Endothelial cell of umbilical vein (primary cell): Measurements from ENCODE around the gene ZGLP1. TPM values are rescaled to one million over a fixed set of nuclear protein-coding genes. Genes with fewer than 3 reads are reported as not detected.
A peak's percentile ranks its signal among the peaks of the same experiment; 100 is the strongest.

Experiments used
- BruUV-seq: library from RNA; stranded (reverse); fragments of 400-500 nt; replicated peaks from 2 replicates; lab custom pipeline; 2021; lab: Mats Ljungman, UMichigan
- CTCF ChIA-PET: fragments of 300-600, 350-600 bp; sonication (Branson Sonifier 250); formaldehyde crosslinking; loops from one replicate; lab custom pipeline; 2021; ENCODE audit warnings: antibody characterized with exemption, inconsistent platforms; lab: Charles Lee
- POLR2A ChIA-PET: fragments of 300-600, 350-600 bp; sonication (Branson Sonifier 250); formaldehyde crosslinking; loops from one replicate; lab custom pipeline; 2021; ENCODE audit warnings: antibody characterized with exemption, inconsistent platforms; lab: Charles Lee
- DNase-seq: peaks from one replicate; pipeline ENCODE4 v3.0.0-alpha.2; 2011; ENCODE audit warnings: low read depth, low spot score
- FAIRE-seq: peaks from 2 replicates; lab custom pipeline; 2011; peaks lifted over from hg19 to GRCh38; lab: Jason Lieb, UNC
- H2AFZ ChIP-seq: 2 replicates; pipeline ENCODE4 v1.6.0; 2012; ENCODE audit warnings: low read depth, low read length, control low read depth, inconsistent platforms
- H3K27ac ChIP-seq: 2 replicates; pipeline ENCODE4 v1.5.1; 2011; ENCODE audit warnings: low read depth, mild to moderate bottlenecking, control low read depth, low read length, moderate library complexity; ENCODE audit not compliant: insufficient read depth
- H3K27me3 ChIP-seq, 2 experiments: 2 replicates each; pipeline versions ENCODE4 v1.6.0 to v1.6.1; 2011; ENCODE audit warnings: low read length in 2 of 2, mixed read lengths in 1 of 2; ENCODE audit not compliant: control insufficient read depth in 2 of 2, insufficient read depth in 2 of 2
- H3K36me3 ChIP-seq, 2 experiments: 2 replicates in 1 of 2; 3 replicates in 1 of 2; pipeline ENCODE4 v1.5.1; 2011; ENCODE audit warnings: low read length in 2 of 2, mild to moderate bottlenecking in 1 of 2, moderate library complexity in 1 of 2; ENCODE audit not compliant: control insufficient read depth in 2 of 2, insufficient read depth in 2 of 2; ENCODE audit errors: extremely low read depth in 1 of 2
- H3K4me1 ChIP-seq: 3 replicates; pipeline ENCODE4 v1.5.1; 2011; ENCODE audit warnings: mild to moderate bottlenecking, low read length; ENCODE audit not compliant: control insufficient read depth, insufficient read depth; ENCODE audit errors: extremely low read depth
- H3K4me2 ChIP-seq: 2 replicates; pipeline ENCODE4 v1.6.1; 2011; ENCODE audit warnings: low read length, control low read depth, mixed read lengths; ENCODE audit not compliant: insufficient read depth
- H3K4me3 ChIP-seq, 3 experiments: fragments of 200-600 bp in 1 of 3; sonication (generic), shearing (Covaris generic) in 1 of 3; replicated peaks in 1 of 3; 2 replicates each; pipeline ENCODE4 v1.5.1; 2011 to 2016; ENCODE audit warnings: control low read depth in 3 of 3, low read length in 3 of 3, mild to moderate bottlenecking in 2 of 3, inconsistent platforms in 1 of 3, low read depth in 1 of 3, moderate library complexity in 1 of 3; ENCODE audit not compliant: insufficient read depth in 1 of 3
- H3K79me2 ChIP-seq: 2 replicates; pipeline ENCODE4 v1.6.0; 2012; ENCODE audit warnings: low read length, inconsistent platforms; ENCODE audit not compliant: control insufficient read depth, insufficient read depth
- H3K9ac ChIP-seq: replicated peaks from 2 replicates; pipeline ENCODE3; 2011; ENCODE audit warnings: low read length, control low read depth; ENCODE audit not compliant: insufficient read depth; ENCODE audit errors: extremely low read depth
- H3K9me1 ChIP-seq: replicated peaks from 3 replicates; pipeline ENCODE4 v1.6.0; 2011; ENCODE audit warnings: mild to moderate bottlenecking, low read length; ENCODE audit not compliant: control insufficient read depth, insufficient read depth; ENCODE audit errors: extremely low read depth
- H3K9me3 ChIP-seq: replicated peaks from 2 replicates; pipeline ENCODE4 v1.5.1; 2012; ENCODE audit warnings: low read length, inconsistent platforms; ENCODE audit not compliant: control insufficient read depth, insufficient read depth
- H4K20me1 ChIP-seq: replicated peaks from 2 replicates; pipeline ENCODE3; 2011; ENCODE audit warnings: mild to moderate bottlenecking, low read length; ENCODE audit not compliant: control insufficient read depth, insufficient read depth; ENCODE audit errors: extremely low read depth
- CTCF ChIP-seq, 2 donors: IDR thresholded peaks; 1 replicate in 1 of 2; 2 replicates in 1 of 2; pipeline ENCODE4 v1.5.1; 2011; ENCODE audit warnings: low read length in 2 of 2, mild to moderate bottlenecking in 2 of 2, moderate library complexity in 2 of 2, control low read depth in 1 of 2, inconsistent platforms in 1 of 2, low read depth in 1 of 2; ENCODE audit not compliant: insufficient read depth in 1 of 2; ENCODE audit errors: extremely low read depth in 1 of 2
- EZH2 ChIP-seq: IDR thresholded peaks from 2 replicates; pipeline ENCODE4 v1.6.1; 2012; ENCODE audit warnings: borderline replicate concordance, low read depth, mild to moderate bottlenecking, moderate library complexity, low read length, inconsistent platforms; ENCODE audit not compliant: severe bottlenecking
- FOS ChIP-seq: IDR thresholded peaks from 2 replicates; pipeline ENCODE4 v1.6.1; 2011; ENCODE audit warnings: mild to moderate bottlenecking, low read length, moderate library complexity, borderline replicate concordance; ENCODE audit not compliant: insufficient read depth
- GATA2 ChIP-seq: IDR thresholded peaks from 2 replicates; pipeline ENCODE4 v1.7.0; 2011; ENCODE audit warnings: low read depth, mild to moderate bottlenecking, moderate library complexity, mixed read lengths, low read length; ENCODE audit not compliant: insufficient read length, insufficient read depth
- MYC ChIP-seq: IDR thresholded peaks from one replicate; pipeline ENCODE4 v1.6.1; 2011; ENCODE audit warnings: mild to moderate bottlenecking, low read depth, low read length
- POLR2A ChIP-seq: IDR thresholded peaks from 2 replicates; pipeline ENCODE4 v1.6.1; 2012; ENCODE audit warnings: low read depth, mild to moderate bottlenecking, control low read depth, low read length
- POLR2AphosphoS5 ChIP-seq: IDR thresholded peaks from 2 replicates; pipeline ENCODE4 v1.6.1; 2012; ENCODE audit warnings: low read depth, mild to moderate bottlenecking, control low read depth, low read length, moderate library complexity; ENCODE audit not compliant: insufficient read depth
- dilution Hi-C: fragments of 300-500 bp; cut with MboI; formaldehyde crosslinking; loops from one replicate; pipeline ENCODE4 v1.15.0; 2019; ENCODE audit warnings: low sequenced_read_pairs; ENCODE audit not compliant: extremely low pct_ligation_motif_present
- intact Hi-C: fragments of 100-400 bp; cut with micrococcal nuclease; formaldehyde crosslinking; loops from one replicate; pipeline ENCODE4 v1.10.0; 2022
- polyA plus RNA-seq, 4 experiments: library from polyadenylated mRNA; depleted of rRNA in 3 of 4; stranded (reverse) in 3 of 4; unstranded in 1 of 4; fragments of >200 nt; gene quantifications; 2 replicates each; pipeline versions ENCODE4 v1.2.1 to v1.2.3, GENCODE V29; 2011 to 2012; ENCODE audit warnings: missing spikeins in 1 of 4
- total RNA-seq: library from RNA; stranded (reverse); gene quantifications from 2 replicates; pipeline ENCODE4 v1.2.3, GENCODE V29; 2021

Gene ZGLP1
- total and polyA plus RNA-seq, 2 donors (not counting 3 experiments of a cell fraction or from before 2014, with no cell fraction given): 1.6 to 2.9 TPM

- Histone ChIP-seq H3K9me1 (no peaks in the 10 kb centered on the region), H2AFZ (peak within 1 kb of the TSS; percentile 33), H3K4me3 (no peak within 1 kb of the TSS), H3K4me1 (peaks cover 27% of the 10 kb centered on the region), H3K79me2 (no peaks in the 10 kb centered on the region), H3K27me3 (peaks cover 18 to 30% of the 10 kb centered on the region in 2 experiments), H3K36me3 (peaks cover 0 to 4% of the 10 kb centered on the region in 2 experiments), H3K27ac (no peak within 1 kb of the TSS), H4K20me1 (no peaks in the 10 kb centered on the region), H3K9ac (no peak within 1 kb of the TSS), H3K4me2 (peak within 1 kb of the TSS; percentile 14), H3K9me3 (no peaks in the 10 kb centered on the region)
- BruUV-seq: no TSS peak
- DNase-seq (peak; percentile 49), FAIRE-seq (no peak)
- dilution Hi-C loops (no loop called here), intact Hi-C loops (loop anchor here (2.0 kb wide), 1 partner anchor 16 kb away; the partner anchor contains the start of gene ICAM1)
- CTCF ChIA-PET: interaction anchor here (0.6 to 4.1 kb wide), 9 partner anchors 13 to 141 kb away, joined by 3 to 14 read pairs (median 3); partner anchors contain the start of gene ICAM1
- TF ChIP-seq EZH2: peak; percentile 26
- peak; percentile 32 for TF ChIP-seq POLR2AphosphoS5
- no peak for TF ChIP-seq FOS
- POLR2A ChIA-PET: interaction anchor here (1.9 kb wide), 1 partner anchor 17 kb away, joined by 6 read pairs; the partner anchor contains the start of gene ICAM1
Observed at GRCh38 chr19:10286803-10287737, 22.5 kb downstream of the ZGLP1 start, which contains the start of gene ICAM4. ICAM4 (plus strand) TSS chr19:10286955; CDS start chr19:10287013, 58 bp downstream.

GRCh38 chr19:10285393-10285792, 24.2 kb downstream of the ZGLP1 start:
- H3K4me2 ChIP-seq: no peak overlapping the region
- dilution Hi-C loops: no loop called here
- peaks cover 5 to 13% of the 10 kb centered on the region in 2 experiments for H3K27me3 ChIP-seq
- POLR2A ChIA-PET: interaction anchor here (0.9 kb wide), 1 partner anchor 15 kb away, joined by 3 read pairs; the partner anchor contains the start of gene ICAM1
- no peak overlapping the region for H2AFZ ChIP-seq
- no peaks in the 10 kb centered on the region for H3K9me3 ChIP-seq
- peaks cover 0 to 4% of the 10 kb centered on the region in 2 experiments for H3K36me3 ChIP-seq
- H3K27ac ChIP-seq: no peak overlapping the region
- CTCF ChIA-PET: interaction anchor here (1.0 to 4.1 kb wide), 6 partner anchors 14 to 194 kb away, joined by 4 to 14 read pairs (median 7); partner anchors contain the start of gene ICAM1
- DNase-seq: no peak
- peaks cover 16% of the 10 kb centered on the region for H3K4me1 ChIP-seq
- no peaks in the 10 kb centered on the region for H4K20me1 ChIP-seq
- intact Hi-C loops: no loop called here
- H3K4me3 ChIP-seq: no peak overlapping the region
- H3K9ac ChIP-seq: no peak overlapping the region
- H3K79me2 ChIP-seq: no peaks in the 10 kb centered on the region
- FAIRE-seq: no peak
- H3K9me1 ChIP-seq: no peaks in the 10 kb centered on the region
- TF ChIP-seq POLR2A (no peak), POLR2AphosphoS5 (no peak), GATA2 (no peak), CTCF (IDR thresholded peaks at IDR 0.05; ENCODE audit: extremely low read depth in 1 of 2, insufficient read depth in 1 of 2, low read depth in 1 of 2, low read length in 2 of 2) (no peak), MYC (no peak)
- no TSS peak for BruUV-seq
